ENCODE results near the gene ALDH7A1.

The ALDH7A1 gene

GRCh38 chr5:126506079-126506478 lies 88.9 kb downstream of the ALDH7A1 start:
- no peak for DNase-seq

GRCh38 chr5:126503602-126504104 lies 91.4 kb downstream of the ALDH7A1 start:
- DNase-seq = no peak

DNA sequence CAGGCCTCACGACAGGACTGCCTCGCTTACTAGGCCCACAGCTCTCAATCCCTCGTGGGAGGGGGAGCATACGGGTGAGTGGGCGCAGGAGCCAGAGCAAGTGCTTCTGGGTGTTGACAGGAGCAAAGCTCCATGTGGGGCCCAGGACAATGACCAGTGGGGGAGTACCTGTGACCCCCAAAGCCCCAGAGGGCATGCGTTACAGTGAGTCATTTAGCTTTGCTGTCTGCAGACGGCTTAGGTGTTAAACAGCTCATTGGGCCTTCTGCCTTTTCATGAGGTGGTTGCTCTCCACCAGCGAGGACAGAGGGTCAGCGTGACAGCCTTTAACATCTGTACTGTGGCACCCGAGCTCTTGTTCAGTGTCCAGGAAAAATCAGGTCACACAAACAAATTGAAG lies 93.6 kb downstream of the ALDH7A1 start:
- no peak for DNase-seq

GRCh38 chr5:126499853-126500342 lies 95.1 kb downstream of the ALDH7A1 start:
- peak in 1 of 2 experiments; percentile 10 for DNase-seq

DNA sequence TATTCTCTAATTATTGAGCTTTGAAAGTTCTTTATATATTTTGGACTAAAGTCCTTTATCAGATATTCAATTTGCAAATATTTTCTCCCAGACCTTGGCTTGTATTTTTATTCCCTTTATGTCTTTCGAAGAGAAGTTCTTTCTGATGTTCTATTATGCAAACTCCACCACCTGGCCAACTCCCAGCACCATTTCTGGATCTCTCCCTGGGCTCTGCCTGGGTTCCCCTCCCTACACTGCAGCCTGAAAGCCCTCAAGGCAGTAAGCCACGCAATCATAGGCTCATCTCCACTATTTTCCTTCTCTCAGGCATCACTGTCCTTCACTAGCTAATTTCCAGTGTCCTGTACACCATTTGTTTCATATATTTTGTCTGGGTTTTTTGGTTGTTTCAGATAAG lies 95.7 kb downstream of the ALDH7A1 start:
- no peak for DNase-seq

- no peak for DNase-seq
Observed at GRCh38 chr5:126497506-126497905, 97.5 kb downstream of the ALDH7A1 start.

GRCh38 chr5:126494393-126494792 lies 100.6 kb downstream of the ALDH7A1 start:
- no peak for DNase-seq

- peak in 1 of 2 experiments; percentile 20 for DNase-seq
Observed at GRCh38 chr5:126492939-126493338, 102.1 kb downstream of the ALDH7A1 start.

GRCh38 chr5:126490167-126490940 lies 104.7 kb downstream of the ALDH7A1 start:
- no peak for DNase-seq

- peak in 1 of 2 experiments; percentile 48 for DNase-seq
Observed at GRCh38 chr5:126488443-126489065, 106.5 kb downstream of the ALDH7A1 start.

DNA sequence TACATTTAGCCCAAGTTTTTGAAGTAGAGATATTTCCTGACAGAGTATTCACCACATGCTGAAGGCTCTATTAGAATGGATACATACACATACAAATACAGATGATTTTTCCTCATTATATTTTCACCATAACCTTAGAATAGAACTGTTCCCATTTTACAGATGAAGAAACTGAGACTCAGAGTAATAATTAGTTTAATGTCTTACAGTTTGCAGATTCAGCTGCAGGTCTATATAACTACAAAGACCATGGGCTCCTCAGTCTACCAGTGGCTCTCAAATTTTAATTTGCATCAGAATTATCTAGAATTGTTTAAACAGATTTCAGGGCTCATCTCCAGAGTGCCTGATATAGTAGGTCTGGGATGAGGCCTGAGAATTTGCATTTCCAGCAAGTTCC lies 107.4 kb downstream of the ALDH7A1 start:
- no peak for DNase-seq

DNA sequence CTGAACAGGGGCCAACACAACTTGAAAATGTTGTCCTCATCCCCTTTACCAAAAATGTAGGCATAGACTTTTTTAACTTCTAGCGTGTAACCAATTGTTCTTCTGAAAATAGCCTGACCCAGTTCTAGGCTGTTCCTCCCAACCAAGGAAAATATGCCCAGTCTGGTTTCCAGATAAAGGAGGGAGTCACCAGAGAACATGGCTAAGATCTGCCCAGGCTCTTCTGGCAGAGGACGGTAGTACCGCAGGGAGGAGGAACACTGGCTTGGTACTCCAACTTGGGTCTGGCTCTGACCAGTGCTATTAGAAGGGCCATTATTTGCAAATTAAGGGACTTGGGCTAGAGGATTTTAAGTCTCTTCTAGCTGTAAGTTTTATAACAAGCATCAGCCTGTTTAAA lies 108.7 kb downstream of the ALDH7A1 start:
- no peak for DNase-seq

GRCh38 chr5:126484253-126484652 lies 110.8 kb downstream of the ALDH7A1 start:
- DNase-seq = no peak

DNA sequence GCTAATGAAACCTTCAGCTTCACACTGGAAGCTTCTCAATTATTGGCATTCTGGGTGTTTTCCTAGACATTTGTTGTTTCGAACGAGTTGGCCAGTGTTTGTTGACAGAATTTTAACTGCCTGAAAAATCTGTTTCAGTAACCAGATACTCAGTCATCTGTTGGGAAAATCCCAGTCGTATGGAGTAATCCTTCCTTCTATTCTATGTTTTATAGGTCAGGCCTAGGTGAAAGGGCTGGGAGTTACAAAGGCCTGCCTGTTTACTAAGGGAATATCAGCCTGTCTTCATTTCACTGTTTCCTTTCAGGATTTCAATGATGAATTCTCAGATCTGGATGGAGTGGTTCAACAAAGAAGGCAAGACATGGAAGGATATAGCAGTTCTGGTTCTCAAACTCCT lies 111.9 kb downstream of the ALDH7A1 start:
- peak in 1 of 2 experiments; percentile 35 for DNase-seq

DNA sequence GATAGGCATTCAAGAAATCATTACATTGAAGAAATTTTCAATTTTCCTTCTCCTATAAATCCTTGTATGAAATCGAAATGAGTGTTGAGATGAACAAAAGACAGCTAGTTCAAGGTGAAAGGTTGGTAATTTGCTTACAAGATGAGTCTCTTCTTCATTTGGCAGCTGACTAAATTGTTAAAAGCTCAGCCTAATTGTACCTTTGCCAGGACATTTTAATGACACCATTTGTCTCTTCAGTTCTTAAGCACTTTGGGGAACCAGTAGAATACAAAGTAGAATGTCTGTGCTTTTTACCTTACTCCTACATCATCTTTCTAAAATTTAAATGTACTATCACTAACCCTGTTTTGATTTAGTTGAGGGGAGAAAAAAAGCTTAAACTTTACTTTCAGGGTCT lies 112.4 kb downstream of the ALDH7A1 start:
- no peak for DNase-seq

DNA sequence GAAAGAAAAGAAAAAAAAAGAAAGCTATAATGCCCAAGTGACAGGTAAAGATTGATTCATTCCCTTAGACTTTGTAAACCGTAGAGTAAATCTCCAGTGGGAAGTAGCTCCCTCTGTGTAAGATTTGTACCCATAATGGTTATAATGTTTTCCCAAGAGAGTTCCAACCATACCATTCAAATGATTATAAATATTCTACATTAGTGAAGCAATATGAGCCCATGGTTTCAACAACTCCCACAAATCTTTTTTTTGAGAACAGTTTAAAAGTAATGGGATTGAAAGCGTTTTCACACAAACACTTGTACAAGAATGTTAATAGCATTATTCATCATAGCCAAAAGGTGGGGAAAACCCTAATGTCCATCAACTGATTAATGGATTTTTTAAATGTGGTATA lies 113.8 kb downstream of the ALDH7A1 start:
- DNase-seq = no peak
